ENCODE measurements around the gene ADRA2B. TPM values are rescaled to one million over a fixed set of nuclear protein-coding genes. Genes with fewer than 3 reads are reported as not detected.
"Not testable (repeated sequence)": the region's sequence is repeated elsewhere in the genome, so short reads cannot be mapped to it uniquely, and the experiment has no call there.

The ADRA2B gene
- total RNA-seq, 2 donors from 2014 or later, result 3.5 to 4.5 TPM

- not testable (repeated sequence) for H3K36me3 ChIP-seq; H3K27me3 ChIP-seq (replicated peaks; ENCODE audit: insufficient read depth); ATAC-seq (ENCODE audit: insufficient number of reproducible peaks, low FRiP score, low read depth); H3K4me3 ChIP-seq; H3K9me3 ChIP-seq; H3K4me1 ChIP-seq (ENCODE audit: control insufficient read depth in 1 of 2, low read depth in 2 of 2); H3K27ac ChIP-seq; DNase-seq (ENCODE audit: low spot score)
These were observed 48.3 kb downstream of the ADRA2B start for GRCh38 chr2:96067902-96068581.

DNA sequence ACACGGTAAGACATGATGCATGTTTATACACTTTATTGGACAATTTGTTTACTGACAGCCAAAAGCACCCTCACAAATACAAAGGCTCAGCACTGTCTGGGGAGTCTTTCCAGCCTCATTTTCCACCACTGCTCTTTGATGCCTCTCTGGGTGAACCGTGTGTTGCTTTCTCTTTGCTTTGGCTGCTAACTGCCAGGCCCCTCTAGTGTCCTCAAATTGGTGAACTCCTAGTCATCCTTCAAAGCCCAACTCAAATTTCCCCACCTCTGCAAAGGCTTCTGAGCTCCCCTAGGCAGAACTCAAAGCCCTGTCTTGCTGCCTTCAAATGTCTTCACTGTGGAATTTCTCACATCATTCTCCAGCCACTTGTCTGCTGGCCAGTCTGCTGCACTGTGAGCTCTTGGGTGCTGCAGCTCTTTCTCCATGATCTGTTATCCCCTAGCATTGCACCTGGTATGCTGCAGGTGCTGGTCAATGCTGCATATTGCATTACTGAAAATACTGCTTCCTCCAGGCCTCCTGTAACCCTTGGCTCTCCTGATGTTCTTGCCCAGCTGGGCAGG lies 49.2 kb downstream of the ADRA2B start:
- not testable (repeated sequence) for H3K9me3 ChIP-seq; ATAC-seq (ENCODE audit: insufficient number of reproducible peaks, low FRiP score, low read depth); H3K27ac ChIP-seq; H3K4me1 ChIP-seq (ENCODE audit: control insufficient read depth in 1 of 2, low read depth in 2 of 2); H3K36me3 ChIP-seq; H3K27me3 ChIP-seq (replicated peaks; ENCODE audit: insufficient read depth); DNase-seq (ENCODE audit: low spot score); H3K4me3 ChIP-seq

GRCh38 chr2:96066511-96066910 lies 49.9 kb downstream of the ADRA2B start:
- H3K9me3 ChIP-seq; ATAC-seq (ENCODE audit: insufficient number of reproducible peaks, low FRiP score, low read depth); H3K4me3 ChIP-seq; DNase-seq (ENCODE audit: low spot score); H3K36me3 ChIP-seq; H3K4me1 ChIP-seq (ENCODE audit: control insufficient read depth in 1 of 2, low read depth in 2 of 2); H3K27me3 ChIP-seq (replicated peaks; ENCODE audit: insufficient read depth); H3K27ac ChIP-seq: not testable (repeated sequence)

- not testable (repeated sequence) for DNase-seq (ENCODE audit: low spot score); H3K9me3 ChIP-seq; H3K4me1 ChIP-seq (ENCODE audit: control insufficient read depth in 1 of 2, low read depth in 2 of 2); H3K36me3 ChIP-seq; ATAC-seq (ENCODE audit: insufficient number of reproducible peaks, low FRiP score, low read depth); H3K27ac ChIP-seq; H3K4me3 ChIP-seq; H3K27me3 ChIP-seq (replicated peaks; ENCODE audit: insufficient read depth)
These were observed 50.4 kb downstream of the ADRA2B start for GRCh38 chr2:96065954-96066353.

- Histone ChIP-seq H3K4me1 (ENCODE audit: control insufficient read depth in 1 of 2, low read depth in 2 of 2) (peaks cover 0 to 3% of the 10 kb centered on the region in 2 donors), H3K9me3 (no peaks in the 10 kb centered on the region), H3K27me3 (replicated peaks; ENCODE audit: insufficient read depth) (no peaks in the 10 kb centered on the region), H3K27ac (no peak overlapping the region), H3K4me3 (no peak overlapping the region), H3K36me3 (no peaks in the 10 kb centered on the region)
- ATAC-seq (ENCODE audit: insufficient number of reproducible peaks, low FRiP score, low read depth) (no peak), DNase-seq (ENCODE audit: low spot score) (no peak)
- TF ChIP-seq, protein P1, sequence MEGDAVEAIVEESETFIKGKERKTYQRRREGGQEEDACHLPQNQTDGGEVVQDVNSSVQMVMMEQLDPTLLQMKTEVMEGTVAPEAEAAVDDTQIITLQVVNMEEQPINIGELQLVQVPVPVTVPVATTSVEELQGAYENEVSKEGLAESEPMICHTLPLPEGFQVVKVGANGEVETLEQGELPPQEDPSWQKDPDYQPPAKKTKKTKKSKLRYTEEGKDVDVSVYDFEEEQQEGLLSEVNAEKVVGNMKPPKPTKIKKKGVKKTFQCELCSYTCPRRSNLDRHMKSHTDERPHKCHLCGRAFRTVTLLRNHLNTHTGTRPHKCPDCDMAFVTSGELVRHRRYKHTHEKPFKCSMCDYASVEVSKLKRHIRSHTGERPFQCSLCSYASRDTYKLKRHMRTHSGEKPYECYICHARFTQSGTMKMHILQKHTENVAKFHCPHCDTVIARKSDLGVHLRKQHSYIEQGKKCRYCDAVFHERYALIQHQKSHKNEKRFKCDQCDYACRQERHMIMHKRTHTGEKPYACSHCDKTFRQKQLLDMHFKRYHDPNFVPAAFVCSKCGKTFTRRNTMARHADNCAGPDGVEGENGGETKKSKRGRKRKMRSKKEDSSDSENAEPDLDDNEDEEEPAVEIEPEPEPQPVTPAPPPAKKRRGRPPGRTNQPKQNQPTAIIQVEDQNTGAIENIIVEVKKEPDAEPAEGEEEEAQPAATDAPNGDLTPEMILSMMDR (IDR thresholded peaks at IDR 0.05), result no peak
These were observed 50.9 kb downstream of the ADRA2B start for GRCh38 chr2:96065381-96065930.

GRCh38 chr2:96064760-96065159 lies 51.6 kb downstream of the ADRA2B start:
- not testable (repeated sequence) for ATAC-seq (ENCODE audit: insufficient number of reproducible peaks, low FRiP score, low read depth); H3K4me3 ChIP-seq; H3K36me3 ChIP-seq

GRCh38 chr2:96064047-96064675 lies 52.2 kb downstream of the ADRA2B start:
- not testable (repeated sequence) for DNase-seq (ENCODE audit: low spot score)

More at GRCh38 chr2:96064760-96065159, 51.6 kb downstream of the ADRA2B start:
- not testable (repeated sequence) for H3K4me1 ChIP-seq (ENCODE audit: control insufficient read depth in 1 of 2, low read depth in 2 of 2); H3K27me3 ChIP-seq (replicated peaks; ENCODE audit: insufficient read depth); DNase-seq (ENCODE audit: low spot score); H3K9me3 ChIP-seq; H3K27ac ChIP-seq

More at GRCh38 chr2:96064047-96064675, 52.2 kb downstream of the ADRA2B start:
- H3K36me3 ChIP-seq; H3K4me1 ChIP-seq (ENCODE audit: control insufficient read depth in 1 of 2, low read depth in 2 of 2); ATAC-seq (ENCODE audit: insufficient number of reproducible peaks, low FRiP score, low read depth); H3K27ac ChIP-seq; H3K9me3 ChIP-seq; H3K27me3 ChIP-seq (replicated peaks; ENCODE audit: insufficient read depth); H3K4me3 ChIP-seq: not testable (repeated sequence)

Measured in thoracic aorta (tissue), 2 donors.